Activated CD8-positive, alpha-beta T cell treated with anti-CD3 and anti-CD28 coated beads for 36 hours (primary cell): ENCODE measurements around the gene MGST2. TPM values are rescaled to one million over a fixed set of nuclear protein-coding genes. Genes with fewer than 3 reads are reported as not detected.

Experiments
- ATAC-seq: fragments of 200-7000 bp; cut with Tn5 transposase; one replicate; pipeline ENCODE4 v1.10.0; 2021; ENCODE audit warnings: mild to moderate bottlenecking, moderate library complexity
- CTCF ChIA-PET: fragments of 350-600 bp; sonication (Branson Sonifier 250); formaldehyde crosslinking; loops from one replicate; lab custom pipeline; 2021; ENCODE audit warnings: antibody characterized with exemption; lab: Charles Lee
- POLR2A ChIA-PET: fragments of 350-600 bp; sonication (Branson Sonifier 250); formaldehyde crosslinking; loops from one replicate; lab custom pipeline; 2021; ENCODE audit warnings: antibody characterized with exemption; lab: Charles Lee
- DNase-seq: peaks from one replicate; pipeline ENCODE4 v3.0.0-alpha.2; 2020
- H3K27ac Mint-ChIP-seq: one replicate; pipeline ENCODE4 v1.8.0; 2021; ENCODE audit warnings: mild to moderate bottlenecking, mixed read lengths
- H3K27me3 Mint-ChIP-seq: one replicate; pipeline ENCODE4 v1.8.0; 2021; ENCODE audit warnings: mixed read lengths
- H3K36me3 Mint-ChIP-seq: one replicate; pipeline ENCODE4 v1.8.0; 2021; ENCODE audit warnings: low read depth, mixed read lengths
- H3K4me1 Mint-ChIP-seq: one replicate; pipeline ENCODE4 v1.8.0; 2021; ENCODE audit warnings: low read depth, mixed read lengths
- H3K4me3 Mint-ChIP-seq: one replicate; pipeline ENCODE4 v1.8.0; 2021; ENCODE audit warnings: mild to moderate bottlenecking, moderate library complexity, mixed read lengths
- H3K9me3 Mint-ChIP-seq: one replicate; pipeline ENCODE4 v1.8.0; 2021; ENCODE audit warnings: mixed read lengths
- CTCF ChIP-seq: fragments of 200-600 bp; IDR thresholded peaks from one replicate; pipeline ENCODE4 v1.8.0; 2022; ENCODE audit warnings: antibody characterized with exemption, mild to moderate bottlenecking
- intact Hi-C: fragments of 100-400 bp; cut with micrococcal nuclease; formaldehyde crosslinking; loops from one replicate; pipeline ENCODE4 v1.10.0; 2022
- total RNA-seq, 2 experiments: library from RNA; stranded (reverse); gene quantifications; one replicate each; pipeline ENCODE4 v1.2.3, GENCODE V29; 2021

MGST2 gene
- total RNA-seq, 2 experiments from 2014 or later = 11.7 to 12.4 TPM

GRCh38 chr4:139740121-139740520, 74.5 kb downstream of the MGST2 start:
- no peaks in the 10 kb centered on the region for H3K9me3 Mint-ChIP-seq
- CTCF ChIA-PET = interaction anchor here (0.6 kb wide), 1 partner anchor 12 kb away, joined by 3 read pairs; no protein-coding TSS in a partner anchor
- H3K36me3 Mint-ChIP-seq = no peaks in the 10 kb centered on the region
- no peak overlapping the region for H3K27ac Mint-ChIP-seq
- POLR2A ChIA-PET = no interaction called here
- H3K27me3 Mint-ChIP-seq = peaks cover 21% of the 10 kb centered on the region
- no peak for TF ChIP-seq CTCF
- no peak for DNase-seq
- no peak for ATAC-seq
- no peak overlapping the region for H3K4me3 Mint-ChIP-seq
- H3K4me1 Mint-ChIP-seq = peaks cover 10% of the 10 kb centered on the region
- intact Hi-C loops = no loop called here

GRCh38 chr4:139740531-139741041, 75.0 kb downstream of the MGST2 start:
- intact Hi-C loops = no loop called here
- no peak for TF ChIP-seq CTCF
- Mint-ChIP-seq H3K4me1 (peaks cover 10% of the 10 kb centered on the region), H3K9me3 (no peaks in the 10 kb centered on the region), H3K27ac (no peak overlapping the region), H3K36me3 (no peaks in the 10 kb centered on the region), H3K4me3 (no peak overlapping the region), H3K27me3 (peaks cover 21% of the 10 kb centered on the region)
- ATAC-seq = no peak
- ChIA-PET CTCF (interaction anchor here (0.6 kb wide), 1 partner anchor 12 kb away, joined by 3 read pairs; no protein-coding TSS in a partner anchor), POLR2A (no interaction called here)
- no peak for DNase-seq

- CTCF ChIA-PET = interaction anchor here (1.1 kb wide), 1 partner anchor 8 kb away, joined by 3 read pairs; no protein-coding TSS in a partner anchor
- Mint-ChIP-seq H3K4me1 (no peaks in the 10 kb centered on the region), H3K4me3 (no peak overlapping the region), H3K27me3 (peaks cover 2% of the 10 kb centered on the region), H3K36me3 (no peaks in the 10 kb centered on the region), H3K27ac (no peak overlapping the region), H3K9me3 (no peaks in the 10 kb centered on the region)
- TF ChIP-seq CTCF = no peak
- intact Hi-C loops = no loop called here
- no peak for DNase-seq
- POLR2A ChIA-PET = no interaction called here
- ATAC-seq = no peak
These were observed 77.4 kb downstream of the MGST2 start for GRCh38 chr4:139743027-139743426.

- POLR2A ChIA-PET = interaction anchor here (1.0 kb wide), 1 partner anchor 23 kb away, joined by 3 read pairs; no protein-coding TSS in a partner anchor
- Mint-ChIP-seq H3K27ac (no peak overlapping the region), H3K4me3 (no peak overlapping the region), H3K36me3 (no peaks in the 10 kb centered on the region), H3K4me1 (no peaks in the 10 kb centered on the region), H3K27me3 (peaks cover 2% of the 10 kb centered on the region), H3K9me3 (no peaks in the 10 kb centered on the region)
- CTCF ChIA-PET = interaction anchor here (0.8 to 1.3 kb wide), 2 partner anchors 16 to 509 kb away, joined by 3 read pairs; no protein-coding TSS in a partner anchor
- no peak for ATAC-seq
- intact Hi-C loops = no loop called here
- no peak for DNase-seq
- no peak for TF ChIP-seq CTCF
These were observed 78.6 kb downstream of the MGST2 start for GRCh38 chr4:139744232-139744631.

- intact Hi-C loops = no loop called here
- no peaks in the 10 kb centered on the region for H3K36me3 Mint-ChIP-seq
- no peaks in the 10 kb centered on the region for H3K4me1 Mint-ChIP-seq
- H3K27me3 Mint-ChIP-seq = no peaks in the 10 kb centered on the region
- H3K9me3 Mint-ChIP-seq = no peaks in the 10 kb centered on the region
- TF ChIP-seq CTCF = no peak
- ChIA-PET POLR2A (interaction anchor here (0.6 to 1.0 kb wide), 2 partner anchors 22 to 450 kb away, joined by 3 read pairs; no protein-coding TSS in a partner anchor), CTCF (interaction anchor here (0.8 to 1.3 kb wide), 2 partner anchors 15 to 508 kb away, joined by 3 read pairs; no protein-coding TSS in a partner anchor)
- no peak overlapping the region for H3K27ac Mint-ChIP-seq
- H3K4me3 Mint-ChIP-seq = no peak overlapping the region
- ATAC-seq (no peak), DNase-seq (no peak)
These were observed 79.6 kb downstream of the MGST2 start for GRCh38 chr4:139745111-139745639.
